ENCODE data around the gene FAM162B.
"Not testable (repeated sequence)": the region's sequence is repeated elsewhere in the genome, so short reads cannot be mapped to it uniquely, and the experiment has no call there.

FAM162B gene

GRCh38 chr6:116764961-116765841 is at the start of gene FAM162B:
Gene FAM162B (minus strand): TSS chr6:116765719. CDS start chr6:116765576, 143 bp downstream.
- DNase-seq (ENCODE audit: low read depth), result no peak

- DNase-seq (ENCODE audit: low read depth), result no peak
Measured at GRCh38 chr6:116812051-116812650, 46.6 kb upstream of the FAM162B start.

DNA sequence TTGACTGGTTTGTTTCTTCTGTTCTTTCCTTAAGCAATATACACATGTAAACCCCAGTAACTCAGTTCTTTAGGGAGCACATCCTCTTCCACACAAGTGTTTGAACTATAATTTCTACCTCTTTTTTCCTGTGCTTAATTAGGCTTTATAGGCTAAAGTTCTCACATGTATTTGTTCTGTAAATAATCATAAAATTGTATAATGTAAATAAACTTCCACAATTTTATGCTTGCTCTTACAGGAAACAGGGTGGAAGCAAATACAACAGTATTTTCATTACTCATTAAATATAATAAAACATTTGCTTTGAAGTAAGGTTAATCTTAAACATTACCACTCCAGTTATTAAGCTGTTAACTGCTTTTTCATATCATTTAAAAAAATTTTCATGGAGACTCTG is 36.5 kb upstream of the FAM162B start:
- DNase-seq (ENCODE audit: low read depth), result no peak

DNA sequence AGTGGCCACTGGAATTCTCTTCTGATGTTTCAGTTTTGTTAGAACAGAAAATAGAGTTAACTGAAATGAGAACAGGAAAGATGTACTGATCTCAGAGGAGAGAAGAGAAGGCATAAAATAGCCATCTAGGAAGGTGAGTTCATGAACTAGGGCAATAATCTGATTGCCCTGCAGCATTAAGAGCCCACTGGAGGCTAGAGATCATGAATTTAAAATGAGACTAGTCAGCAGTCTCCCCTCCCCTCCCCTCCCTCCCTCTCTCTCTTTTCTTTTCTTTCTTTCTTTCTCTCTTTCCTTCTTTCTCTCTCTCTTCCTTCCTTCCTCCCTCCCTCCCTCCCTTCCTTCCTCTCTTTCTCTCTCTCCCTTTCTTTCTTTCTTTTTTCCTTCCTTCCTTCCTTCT is 34.4 kb upstream of the FAM162B start:
- no peak for DNase-seq (ENCODE audit: low read depth)

- no peak for DNase-seq (ENCODE audit: low read depth)
Measured at GRCh38 chr6:116797585-116797984, 32.1 kb upstream of the FAM162B start.

GRCh38 chr6:116793224-116793623 is 27.7 kb upstream of the FAM162B start:
- DNase-seq (ENCODE audit: low read depth), result no peak

DNA sequence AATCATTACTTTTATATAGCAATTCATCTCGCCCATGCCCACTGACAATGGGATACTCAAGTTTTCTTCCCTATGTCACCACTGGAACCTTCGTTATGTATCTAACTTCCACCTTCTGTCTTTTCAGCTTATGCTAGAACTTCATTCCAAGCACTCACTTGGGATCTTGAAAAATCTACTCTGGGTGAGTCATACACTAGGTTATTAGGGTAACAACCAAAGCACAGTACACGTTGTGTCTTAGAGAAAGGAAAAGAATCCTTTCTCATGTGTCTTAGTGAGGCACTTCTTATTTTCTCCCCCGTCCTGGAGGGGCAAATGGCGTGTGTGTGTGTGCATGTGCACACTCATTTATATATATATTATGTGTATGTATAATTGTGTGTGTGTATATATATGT is 18.3 kb upstream of the FAM162B start:
- peak; percentile 9 for DNase-seq (ENCODE audit: low read depth)

- DNase-seq (ENCODE audit: low read depth), result no peak
Measured at GRCh38 chr6:116779573-116780164, 14.2 kb upstream of the FAM162B start.

DNA sequence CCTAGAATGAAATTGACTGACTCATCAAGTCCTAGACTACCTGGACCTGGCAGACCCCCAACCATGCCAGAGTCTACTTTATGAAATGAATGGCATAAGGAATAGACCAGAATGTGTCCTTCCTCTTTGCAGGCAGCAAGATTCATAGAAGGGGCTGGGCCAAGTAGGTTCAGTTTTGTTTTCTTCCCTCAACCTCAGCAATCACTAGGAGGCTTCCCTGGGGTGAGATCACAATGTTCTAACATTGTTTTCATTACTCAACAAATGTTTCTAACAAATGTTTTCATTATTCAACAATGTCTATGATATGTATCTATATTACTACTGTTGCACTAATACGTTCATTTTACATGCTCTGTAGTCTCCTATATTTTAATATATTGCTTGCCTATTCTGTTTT is 8.4 kb upstream of the FAM162B start:
- DNase-seq (ENCODE audit: low read depth), result no peak

GRCh38 chr6:116772450-116772849 is 6.9 kb upstream of the FAM162B start:
- no peak for DNase-seq (ENCODE audit: low read depth)

DNA sequence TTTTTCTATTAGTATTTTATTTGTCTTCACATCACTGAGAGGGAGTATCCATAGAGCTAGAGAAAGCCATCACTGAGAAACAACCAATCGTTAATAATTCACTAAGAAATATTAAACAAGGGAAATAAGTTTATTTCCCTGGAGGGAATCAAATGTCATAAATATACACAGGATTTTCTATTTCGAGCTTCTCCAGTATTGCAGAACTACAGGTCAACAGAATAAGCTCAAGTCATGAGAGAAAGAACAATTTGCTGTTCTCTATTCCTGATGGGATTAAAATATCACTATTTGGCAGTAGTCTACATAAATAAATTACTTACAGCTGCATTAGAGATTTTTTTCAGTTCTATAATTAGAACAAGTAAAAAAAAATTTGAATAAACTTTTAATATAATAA is 2.2 kb upstream of the FAM162B start:
- no peak for DNase-seq (ENCODE audit: low read depth)

GRCh38 chr6:116766506-116767176 is 1.1 kb upstream of the FAM162B start:
- DNase-seq (ENCODE audit: low read depth), result no peak

DNA sequence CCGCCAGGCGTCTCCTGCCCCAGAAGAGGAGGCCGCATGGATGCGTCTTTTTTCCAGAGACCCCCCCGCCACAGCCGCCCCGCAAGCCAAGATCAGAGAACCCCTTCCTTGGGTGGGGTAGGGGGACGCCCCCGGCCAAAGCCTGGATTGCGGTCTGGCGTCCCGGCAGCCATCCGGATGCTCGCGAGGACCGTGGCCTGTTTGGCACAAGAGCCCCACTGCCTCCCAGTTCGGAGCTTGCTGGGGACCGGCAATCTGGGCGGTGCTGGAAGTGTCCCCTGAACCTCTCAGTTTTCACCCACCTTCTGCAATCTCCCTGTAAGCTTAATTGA is 924 bp downstream of the FAM162B start:
- DNase-seq (ENCODE audit: low read depth), result no peak

GRCh38 chr6:116763906-116764628 is 1.5 kb downstream of the FAM162B start:
- no peak for DNase-seq (ENCODE audit: low read depth)

- no peak for DNase-seq (ENCODE audit: low read depth)
Measured at GRCh38 chr6:116763048-116763447, 2.5 kb downstream of the FAM162B start.

DNA sequence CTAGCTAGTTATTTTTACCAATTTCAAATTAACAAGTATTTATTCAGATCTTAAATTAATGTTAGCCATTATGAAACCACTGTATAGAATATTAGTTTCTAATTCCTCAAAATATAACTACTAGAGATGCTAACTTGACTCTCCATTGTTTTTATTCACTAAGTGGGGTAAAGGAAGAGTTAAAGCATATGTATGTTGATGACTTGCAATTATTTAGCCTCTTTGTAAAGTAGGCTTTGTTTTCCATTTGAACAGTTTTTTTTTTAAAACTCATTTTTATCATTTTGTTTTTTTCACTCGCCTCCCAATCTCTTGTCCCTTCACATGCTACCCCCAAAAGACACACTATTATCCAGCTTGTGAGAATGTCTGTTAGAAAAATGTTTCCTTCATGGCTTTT is 3.3 kb downstream of the FAM162B start:
- DNase-seq (ENCODE audit: low read depth), result no peak

GRCh38 chr6:116761779-116762178 is 3.7 kb downstream of the FAM162B start:
- no peak for DNase-seq (ENCODE audit: low read depth)

- DNase-seq (ENCODE audit: low read depth), result no peak
Measured at GRCh38 chr6:116745176-116745575, 20.3 kb downstream of the FAM162B start.

DNA sequence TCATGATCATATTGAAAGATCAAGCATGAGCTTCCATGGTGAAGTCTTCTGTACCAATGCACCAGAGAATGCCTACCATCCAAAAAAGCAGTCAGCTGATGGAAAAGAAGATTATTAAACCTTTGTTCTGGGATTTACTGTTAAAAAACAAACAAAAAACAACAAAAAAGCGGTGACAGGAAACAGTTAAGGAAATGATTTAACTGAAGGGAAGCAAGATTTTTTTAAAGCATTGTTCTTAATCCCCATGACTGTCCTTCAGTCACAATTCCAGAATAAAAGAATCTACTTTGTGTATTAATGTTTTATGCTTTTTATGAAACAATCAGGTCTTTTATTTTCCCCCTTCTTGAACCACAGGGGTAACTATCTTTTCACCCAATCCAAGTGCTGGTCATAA is 23.9 kb downstream of the FAM162B start:
- no peak for DNase-seq (ENCODE audit: low read depth)

GRCh38 chr6:116740486-116740885 is 25.0 kb downstream of the FAM162B start:
- not testable (repeated sequence) for DNase-seq (ENCODE audit: low read depth)

DNA sequence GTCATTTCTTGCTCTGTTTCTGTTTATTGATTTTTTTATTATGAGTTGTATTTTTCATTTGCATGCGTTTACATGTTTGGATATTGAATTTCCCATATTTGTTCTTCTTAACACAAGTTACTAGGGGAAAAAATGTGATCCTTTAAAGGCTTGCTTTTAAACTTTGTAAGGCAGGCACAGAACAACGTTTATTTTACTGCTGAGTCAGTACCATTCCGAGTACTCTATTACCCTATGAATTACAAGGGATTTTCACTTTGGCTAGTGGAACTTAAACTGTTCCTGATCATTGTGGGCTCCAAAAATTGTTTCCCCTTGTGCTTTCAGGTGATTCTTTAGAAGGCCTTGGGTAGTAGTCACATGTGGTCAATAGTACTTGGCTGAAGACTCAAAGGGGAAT is 28.5 kb downstream of the FAM162B start:
- DNase-seq (ENCODE audit: low read depth), result no peak

DNA sequence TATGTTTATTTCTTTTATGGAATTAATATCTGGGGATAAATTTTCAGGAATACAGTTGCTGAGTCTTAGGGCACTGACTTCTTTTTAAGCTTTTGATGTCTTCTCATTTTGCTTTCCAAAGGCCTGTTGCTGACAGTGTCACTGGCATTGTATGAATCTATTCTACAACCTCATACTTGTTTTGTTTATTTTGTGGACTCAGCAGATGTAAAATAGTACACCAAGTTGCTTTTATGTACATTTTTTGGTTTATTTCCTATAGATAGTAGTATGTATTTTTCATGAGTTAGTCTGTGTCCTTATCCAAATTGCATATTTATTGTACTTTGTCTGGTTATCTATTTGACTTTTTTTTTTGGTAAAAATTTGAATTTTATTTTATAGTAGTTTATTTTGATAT is 35.0 kb downstream of the FAM162B start:
- DNase-seq (ENCODE audit: low read depth), result no peak

Measured in HS-27A (cell line).